ENCODE measurements around the gene KAT6B.

KAT6B gene

GRCh38 chr10:75024971-75025523 lies 198.6 kb downstream of the KAT6B start:
- WGBS (ENCODE audit: insufficient coverage) = 100% methylated on average over 5 of the region's 5 CpGs
- H3K4me1 ChIP-seq (ENCODE audit: control extremely low read depth in 1 of 4, control insufficient read depth in 4 of 4, insufficient read depth in 4 of 4, low read length in 3 of 4) = peaks cover 0 to 7% (median 6%) of the 10 kb centered on the region in 4 experiments
- peaks cover 39 to 77% (median 61%) of the 10 kb centered on the region in 4 experiments for H3K36me3 ChIP-seq (ENCODE audit: control insufficient read depth in 4 of 4, insufficient read depth in 4 of 4, low read length in 3 of 4)
- ChIA-PET CTCF (interaction anchor here (0.8 to 1.2 kb wide), 7 partner anchors 9 to 781 kb away, joined by 3 to 5 read pairs (median 3); no protein-coding TSS in a partner anchor), POLR2A (interaction anchor here (0.7 kb wide), 1 partner anchor 718 kb away, joined by 4 read pairs; no protein-coding TSS in a partner anchor)
- H3K9me3 ChIP-seq (ENCODE audit: control extremely low read depth in 1 of 5, control insufficient read depth in 4 of 5, insufficient read depth in 2 of 5, low read depth in 1 of 5, low read length in 4 of 5) = no peaks in the 10 kb centered on the region
- H3K27ac ChIP-seq (ENCODE audit: insufficient read depth in 1 of 2, low read depth in 1 of 2, low read length in 2 of 2, poor library complexity in 1 of 2, severe bottlenecking in 2 of 2) = no peak overlapping the region
- no peak for DNase-seq
- H3K4me3 ChIP-seq (ENCODE audit: control insufficient read depth in 1 of 7, extremely low read depth in 1 of 7, insufficient read depth in 4 of 7, low read depth in 2 of 7, low read length in 6 of 7) = no peak overlapping the region
- H3K27me3 ChIP-seq (replicated peaks in 2 of 5; ENCODE audit: control insufficient read depth in 4 of 5, insufficient read depth in 5 of 5, low read length in 4 of 5) = no peaks in the 10 kb centered on the region

GRCh38 chr10:75028049-75028448 lies 201.6 kb downstream of the KAT6B start:
- ChIA-PET CTCF (interaction anchor here (1.1 kb wide), 2 partner anchors 25 to 776 kb away, joined by 3 read pairs; no protein-coding TSS in a partner anchor), POLR2A (no interaction called here)
- Histone ChIP-seq H3K27me3 (replicated peaks in 2 of 5; ENCODE audit: control insufficient read depth in 4 of 5, insufficient read depth in 5 of 5, low read length in 4 of 5) (no peaks in the 10 kb centered on the region), H3K36me3 (ENCODE audit: control insufficient read depth in 4 of 4, insufficient read depth in 4 of 4, low read length in 3 of 4) (peaks cover 32 to 69% (median 52%) of the 10 kb centered on the region in 4 experiments), H3K27ac (ENCODE audit: insufficient read depth in 1 of 2, low read depth in 1 of 2, low read length in 2 of 2, poor library complexity in 1 of 2, severe bottlenecking in 2 of 2) (no peak overlapping the region), H3K4me1 (ENCODE audit: control extremely low read depth in 1 of 4, control insufficient read depth in 4 of 4, insufficient read depth in 4 of 4, low read length in 3 of 4) (no peaks in the 10 kb centered on the region), H3K4me3 (ENCODE audit: control insufficient read depth in 1 of 7, extremely low read depth in 1 of 7, insufficient read depth in 4 of 7, low read depth in 2 of 7, low read length in 6 of 7) (no peak overlapping the region), H3K9me3 (ENCODE audit: control extremely low read depth in 1 of 5, control insufficient read depth in 4 of 5, insufficient read depth in 2 of 5, low read depth in 1 of 5, low read length in 4 of 5) (no peaks in the 10 kb centered on the region)
- DNase-seq = no peak

- Histone ChIP-seq H3K9me3 (ENCODE audit: control extremely low read depth in 1 of 5, control insufficient read depth in 4 of 5, insufficient read depth in 2 of 5, low read depth in 1 of 5, low read length in 4 of 5) (no peaks in the 10 kb centered on the region), H3K27me3 (replicated peaks in 2 of 5; ENCODE audit: control insufficient read depth in 4 of 5, insufficient read depth in 5 of 5, low read length in 4 of 5) (no peaks in the 10 kb centered on the region), H3K4me1 (ENCODE audit: control extremely low read depth in 1 of 4, control insufficient read depth in 4 of 4, insufficient read depth in 4 of 4, low read length in 3 of 4) (no peaks in the 10 kb centered on the region), H3K4me3 (ENCODE audit: control insufficient read depth in 1 of 7, extremely low read depth in 1 of 7, insufficient read depth in 4 of 7, low read depth in 2 of 7, low read length in 6 of 7) (no peak overlapping the region), H3K27ac (ENCODE audit: insufficient read depth in 1 of 2, low read depth in 1 of 2, low read length in 2 of 2, poor library complexity in 1 of 2, severe bottlenecking in 2 of 2) (no peak overlapping the region), H3K36me3 (ENCODE audit: control insufficient read depth in 4 of 4, insufficient read depth in 4 of 4, low read length in 3 of 4) (peaks cover 30 to 70% (median 53%) of the 10 kb centered on the region in 4 experiments)
- DNase-seq = no peak
- ChIA-PET POLR2A (no interaction called here), CTCF (no interaction called here)
- 71% methylated on average over 7 of the region's 7 CpGs for WGBS (ENCODE audit: insufficient coverage)
Observed at GRCh38 chr10:75028748-75029147, 202.3 kb downstream of the KAT6B start.

GRCh38 chr10:75029420-75029819 lies 203.0 kb downstream of the KAT6B start:
- Histone ChIP-seq H3K4me1 (ENCODE audit: control extremely low read depth in 1 of 4, control insufficient read depth in 4 of 4, insufficient read depth in 4 of 4, low read length in 3 of 4) (no peaks in the 10 kb centered on the region), H3K27me3 (replicated peaks in 2 of 5; ENCODE audit: control insufficient read depth in 4 of 5, insufficient read depth in 5 of 5, low read length in 4 of 5) (no peaks in the 10 kb centered on the region), H3K36me3 (ENCODE audit: control insufficient read depth in 4 of 4, insufficient read depth in 4 of 4, low read length in 3 of 4) (peaks cover 26 to 67% (median 51%) of the 10 kb centered on the region in 4 experiments), H3K9me3 (ENCODE audit: control extremely low read depth in 1 of 5, control insufficient read depth in 4 of 5, insufficient read depth in 2 of 5, low read depth in 1 of 5, low read length in 4 of 5) (no peaks in the 10 kb centered on the region), H3K4me3 (ENCODE audit: control insufficient read depth in 1 of 7, extremely low read depth in 1 of 7, insufficient read depth in 4 of 7, low read depth in 2 of 7, low read length in 6 of 7) (no peak overlapping the region), H3K27ac (ENCODE audit: insufficient read depth in 1 of 2, low read depth in 1 of 2, low read length in 2 of 2, poor library complexity in 1 of 2, severe bottlenecking in 2 of 2) (no peak overlapping the region)
- POLR2A ChIA-PET = no interaction called here
- DNase-seq = no peak
- CTCF ChIA-PET = interaction anchor here (1.2 kb wide), 1 partner anchor 13 kb away, joined by 3 read pairs; no protein-coding TSS in a partner anchor
- 98% methylated on average over 15 of the region's 15 CpGs for WGBS (ENCODE audit: insufficient coverage)

GRCh38 chr10:75029857-75030256 lies 203.5 kb downstream of the KAT6B start:
- H3K4me1 ChIP-seq (ENCODE audit: control extremely low read depth in 1 of 4, control insufficient read depth in 4 of 4, insufficient read depth in 4 of 4, low read length in 3 of 4) = no peaks in the 10 kb centered on the region
- H3K27me3 ChIP-seq (replicated peaks in 2 of 5; ENCODE audit: control insufficient read depth in 4 of 5, insufficient read depth in 5 of 5, low read length in 4 of 5) = no peaks in the 10 kb centered on the region
- H3K9me3 ChIP-seq (ENCODE audit: control extremely low read depth in 1 of 5, control insufficient read depth in 4 of 5, insufficient read depth in 2 of 5, low read depth in 1 of 5, low read length in 4 of 5) = no peaks in the 10 kb centered on the region
- H3K36me3 ChIP-seq (ENCODE audit: control insufficient read depth in 4 of 4, insufficient read depth in 4 of 4, low read length in 3 of 4) = peaks cover 23 to 63% (median 47%) of the 10 kb centered on the region in 4 experiments
- H3K27ac ChIP-seq (ENCODE audit: insufficient read depth in 1 of 2, low read depth in 1 of 2, low read length in 2 of 2, poor library complexity in 1 of 2, severe bottlenecking in 2 of 2) = no peak overlapping the region
- WGBS (ENCODE audit: insufficient coverage) = 97% methylated on average over 13 of the region's 13 CpGs
- no peak overlapping the region for H3K4me3 ChIP-seq (ENCODE audit: control insufficient read depth in 1 of 7, extremely low read depth in 1 of 7, insufficient read depth in 4 of 7, low read depth in 2 of 7, low read length in 6 of 7)
- ChIA-PET CTCF (interaction anchor here (1.2 to 1.6 kb wide), 2 partner anchors 10 to 13 kb away, joined by 3 to 6 read pairs; no protein-coding TSS in a partner anchor), POLR2A (no interaction called here)
- no peak for DNase-seq

- DNase-seq = no peak
- 98% methylated on average over 10 of the region's 10 CpGs for WGBS (ENCODE audit: insufficient coverage)
- no peak overlapping the region for H3K27ac ChIP-seq (ENCODE audit: insufficient read depth in 1 of 2, low read depth in 1 of 2, low read length in 2 of 2, poor library complexity in 1 of 2, severe bottlenecking in 2 of 2)
- no peaks in the 10 kb centered on the region for H3K9me3 ChIP-seq (ENCODE audit: control extremely low read depth in 1 of 5, control insufficient read depth in 4 of 5, insufficient read depth in 2 of 5, low read depth in 1 of 5, low read length in 4 of 5)
- peaks cover 19 to 58% (median 42%) of the 10 kb centered on the region in 4 experiments for H3K36me3 ChIP-seq (ENCODE audit: control insufficient read depth in 4 of 4, insufficient read depth in 4 of 4, low read length in 3 of 4)
- H3K4me1 ChIP-seq (ENCODE audit: control extremely low read depth in 1 of 4, control insufficient read depth in 4 of 4, insufficient read depth in 4 of 4, low read length in 3 of 4) = no peaks in the 10 kb centered on the region
- H3K4me3 ChIP-seq (ENCODE audit: control insufficient read depth in 1 of 7, extremely low read depth in 1 of 7, insufficient read depth in 4 of 7, low read depth in 2 of 7, low read length in 6 of 7) = no peak overlapping the region
- ChIA-PET POLR2A (no interaction called here), CTCF (interaction anchor here (1.2 to 1.6 kb wide), 2 partner anchors 10 to 12 kb away, joined by 3 to 6 read pairs; no protein-coding TSS in a partner anchor)
- H3K27me3 ChIP-seq (replicated peaks in 2 of 5; ENCODE audit: control insufficient read depth in 4 of 5, insufficient read depth in 5 of 5, low read length in 4 of 5) = no peaks in the 10 kb centered on the region
Observed at GRCh38 chr10:75030371-75030770, 204.0 kb downstream of the KAT6B start.

- H3K4me1 ChIP-seq (ENCODE audit: control extremely low read depth in 1 of 4, control insufficient read depth in 4 of 4, insufficient read depth in 4 of 4, low read length in 3 of 4) = peaks cover 0 to 7% (median 0%) of the 10 kb centered on the region in 4 experiments
- CTCF ChIA-PET = interaction anchor here (1.2 kb wide), 1 partner anchor 758 kb away, joined by 3 read pairs; no protein-coding TSS in a partner anchor
- 100% methylated on average over 1 of the region's 3 CpGs for WGBS (ENCODE audit: insufficient coverage)
- H3K27me3 ChIP-seq (replicated peaks in 2 of 5; ENCODE audit: control insufficient read depth in 4 of 5, insufficient read depth in 5 of 5, low read length in 4 of 5) = no peaks in the 10 kb centered on the region
- POLR2A ChIA-PET = no interaction called here
- no peak overlapping the region for H3K27ac ChIP-seq (ENCODE audit: insufficient read depth in 1 of 2, low read depth in 1 of 2, low read length in 2 of 2, poor library complexity in 1 of 2, severe bottlenecking in 2 of 2)
- H3K9me3 ChIP-seq (ENCODE audit: control extremely low read depth in 1 of 5, control insufficient read depth in 4 of 5, insufficient read depth in 2 of 5, low read depth in 1 of 5, low read length in 4 of 5) = no peaks in the 10 kb centered on the region
- DNase-seq = no peak
- peaks cover 15 to 42% (median 31%) of the 10 kb centered on the region in 4 experiments for H3K36me3 ChIP-seq (ENCODE audit: control insufficient read depth in 4 of 4, insufficient read depth in 4 of 4, low read length in 3 of 4)
- H3K4me3 ChIP-seq (ENCODE audit: control insufficient read depth in 1 of 7, extremely low read depth in 1 of 7, insufficient read depth in 4 of 7, low read depth in 2 of 7, low read length in 6 of 7) = no peak overlapping the region
Observed at GRCh38 chr10:75032119-75032518, 205.7 kb downstream of the KAT6B start.

Measured in common myeloid progenitor, CD34-positive (primary cell).